ENCODE results near the gene ARCN1.

Gene ARCN1

GRCh38 chr11:118636569-118637290, 64.5 kb downstream of the ARCN1 start:
- no peak for DNase-seq (ENCODE audit: low read depth in 2 of 2)

- no peak for DNase-seq (ENCODE audit: low read depth in 2 of 2)
These were observed 66.5 kb downstream of the ARCN1 start for GRCh38 chr11:118638726-118639125.

DNA sequence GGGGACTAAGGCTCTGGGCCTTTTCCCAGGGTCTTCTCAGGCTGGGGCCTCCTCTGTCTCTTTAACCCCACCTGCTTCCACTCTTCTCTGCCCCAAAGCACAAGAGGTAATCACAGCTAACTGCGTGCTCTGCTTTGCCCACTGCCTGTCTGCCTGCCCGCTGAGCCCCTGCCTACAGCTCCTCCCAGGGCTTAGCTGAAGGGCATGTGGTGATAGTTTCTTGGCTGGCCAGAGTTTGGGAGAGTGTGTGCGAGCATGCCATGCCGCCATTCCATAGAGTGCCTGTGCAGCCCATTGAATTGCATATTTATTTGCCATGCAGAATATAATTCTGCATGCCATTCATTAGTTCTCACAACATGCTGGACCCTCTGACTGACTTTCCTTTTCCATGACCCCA, 67.7 kb downstream of the ARCN1 start:
- DNase-seq (ENCODE audit: low read depth in 2 of 2), result no peak

- no peak for DNase-seq (ENCODE audit: low read depth in 2 of 2)
These were observed 68.3 kb downstream of the ARCN1 start for GRCh38 chr11:118640332-118641154.

GRCh38 chr11:118641397-118642019, 69.3 kb downstream of the ARCN1 start:
- DNase-seq (ENCODE audit: low read depth in 2 of 2), result no peak

- no peak for DNase-seq (ENCODE audit: low read depth in 2 of 2)
These were observed 71.2 kb downstream of the ARCN1 start for GRCh38 chr11:118643142-118643994.

- DNase-seq (ENCODE audit: low read depth in 2 of 2), result no peak
These were observed 71.8 kb downstream of the ARCN1 start for GRCh38 chr11:118643995-118644345.

DNA sequence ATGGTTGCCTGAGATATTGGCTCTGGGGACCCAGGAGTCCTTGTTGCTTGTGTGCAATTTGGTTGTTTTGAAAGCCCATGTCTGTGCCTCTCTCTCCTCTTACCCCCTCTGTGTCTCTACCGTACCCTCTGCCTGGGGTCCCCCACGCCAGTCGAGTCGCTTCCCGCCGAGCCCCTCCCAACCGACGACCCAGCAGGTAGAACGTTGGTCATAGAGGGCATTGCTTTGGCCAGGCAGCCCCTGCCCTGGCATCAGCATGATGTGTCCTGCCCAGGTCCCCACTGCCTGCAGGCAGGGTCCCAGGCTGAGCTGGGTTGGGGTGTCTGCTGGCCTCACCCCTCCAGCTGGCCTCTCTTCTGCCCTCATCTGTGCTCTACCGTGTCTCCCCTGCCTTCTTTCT, 72.3 kb downstream of the ARCN1 start:
- DNase-seq (ENCODE audit: low read depth in 2 of 2), result no peak

- no peak for DNase-seq (ENCODE audit: low read depth in 2 of 2)
These were observed 73.0 kb downstream of the ARCN1 start for GRCh38 chr11:118645066-118645715.

DNA sequence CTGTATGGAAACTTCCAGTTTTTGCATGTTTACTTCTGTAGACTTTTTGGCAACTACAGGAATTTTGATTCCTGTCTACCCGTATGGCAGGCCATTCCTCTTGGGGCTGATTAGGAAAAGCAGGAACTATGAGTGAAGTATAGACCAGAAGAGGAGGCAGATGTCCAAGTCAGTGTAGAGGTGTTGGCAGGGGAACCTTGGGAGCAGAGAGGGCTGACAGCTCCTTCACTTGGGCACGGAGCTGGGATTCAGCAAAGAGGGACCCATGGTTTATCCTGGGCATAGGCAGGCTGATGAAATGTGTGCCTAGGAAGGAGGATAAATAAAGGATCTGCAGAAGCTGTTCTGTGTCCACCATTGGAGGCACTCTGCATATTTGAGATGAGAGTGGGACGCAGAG, 74.2 kb downstream of the ARCN1 start:
- DNase-seq (ENCODE audit: low read depth in 2 of 2), result no peak

DNA sequence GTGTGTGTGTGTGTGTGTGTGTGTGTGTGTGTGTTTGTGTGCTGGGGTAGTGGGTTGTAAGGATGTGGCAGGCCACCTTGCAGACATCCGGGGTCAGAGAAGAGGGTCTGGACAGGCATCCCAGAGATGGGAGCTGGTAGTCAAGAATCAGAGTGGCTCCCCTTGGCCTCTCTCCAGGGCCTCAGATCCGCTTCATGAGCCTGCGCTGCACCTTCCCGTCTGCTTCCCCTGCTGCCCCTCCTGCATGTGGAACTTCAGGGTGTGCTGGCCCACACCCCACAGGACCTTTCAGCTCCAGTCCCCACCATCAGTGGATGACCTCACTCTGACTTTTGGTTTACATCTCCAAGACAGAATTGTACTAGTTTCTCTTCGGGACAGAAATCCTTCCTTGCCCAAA, 76.1 kb downstream of the ARCN1 start:
- DNase-seq (ENCODE audit: low read depth in 2 of 2), result no peak

DNA sequence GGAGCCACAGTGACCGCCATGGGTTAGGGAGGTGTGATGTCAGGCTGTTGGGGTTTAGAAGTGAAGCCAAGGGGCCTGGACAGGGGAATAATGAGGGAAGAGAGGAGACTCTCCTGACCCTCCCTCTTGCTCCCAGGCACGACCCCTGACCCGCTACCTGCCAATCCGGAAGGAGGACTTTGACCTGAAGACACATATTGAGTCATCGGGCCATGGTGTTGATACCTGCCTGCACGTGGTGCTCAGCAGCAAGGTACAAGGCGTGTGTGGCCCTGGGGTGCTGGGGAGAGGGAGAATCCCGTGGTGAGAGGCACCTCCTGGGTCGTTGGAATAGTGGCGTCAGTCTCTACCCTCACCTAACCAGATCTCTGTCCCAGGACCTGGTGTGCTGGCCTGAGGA, 77.7 kb downstream of the ARCN1 start:
- DNase-seq (ENCODE audit: low read depth in 2 of 2), result no peak

- no peak for DNase-seq (ENCODE audit: low read depth in 2 of 2)
These were observed 78.2 kb downstream of the ARCN1 start for GRCh38 chr11:118650366-118650765.

- no peak for DNase-seq (ENCODE audit: low read depth in 2 of 2)
These were observed 79.6 kb downstream of the ARCN1 start for GRCh38 chr11:118651820-118652219.
